ENCODE results near the gene TMOD1.
"Not testable (repeated sequence)": the region's sequence is repeated elsewhere in the genome, so short reads cannot be mapped to it uniquely, and the experiment has no call there.

TMOD1 gene

DNA sequence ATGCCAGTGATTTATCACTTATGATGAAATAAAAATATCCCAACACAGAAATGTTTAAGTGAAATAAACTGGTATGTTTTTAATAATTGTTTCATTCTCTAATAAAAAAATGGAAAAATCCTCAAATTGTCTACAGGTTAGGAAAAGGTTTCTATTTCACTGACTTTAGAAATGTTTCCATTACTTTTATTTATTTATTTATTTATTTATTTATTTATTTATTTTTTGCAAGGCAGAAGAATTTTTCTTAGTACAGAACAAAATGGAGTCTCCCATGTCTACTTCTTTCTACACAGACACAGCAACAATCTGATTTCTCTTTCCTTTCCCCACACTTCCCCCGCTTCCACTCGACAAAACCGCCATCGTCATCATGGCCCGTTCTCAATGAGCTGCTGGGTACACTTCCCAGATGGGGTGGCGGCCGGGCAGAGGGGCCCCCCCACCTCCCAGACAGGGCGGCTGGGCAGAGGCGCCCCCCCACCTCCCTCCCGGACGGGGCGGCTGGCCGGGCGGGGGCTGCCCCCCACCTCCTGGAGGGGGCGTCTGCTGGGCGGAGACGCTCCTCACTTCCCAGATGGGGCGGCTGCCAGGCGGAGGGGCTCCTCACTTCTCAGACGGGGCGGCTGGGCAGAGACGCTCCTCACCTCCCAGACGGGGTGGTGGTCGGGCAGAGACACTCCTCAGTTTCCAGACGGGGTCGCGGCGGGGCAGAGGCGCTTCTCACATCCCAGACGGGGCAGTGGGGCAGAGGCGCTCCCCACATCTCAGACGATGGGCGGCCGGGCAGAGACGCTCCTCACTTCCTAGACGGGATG lies 3.7 kb upstream of the TMOD1 start:
- in situ Hi-C loops (cut with MboI; ENCODE audit: low sequenced_read_pairs): not testable (repeated sequence)

DNA sequence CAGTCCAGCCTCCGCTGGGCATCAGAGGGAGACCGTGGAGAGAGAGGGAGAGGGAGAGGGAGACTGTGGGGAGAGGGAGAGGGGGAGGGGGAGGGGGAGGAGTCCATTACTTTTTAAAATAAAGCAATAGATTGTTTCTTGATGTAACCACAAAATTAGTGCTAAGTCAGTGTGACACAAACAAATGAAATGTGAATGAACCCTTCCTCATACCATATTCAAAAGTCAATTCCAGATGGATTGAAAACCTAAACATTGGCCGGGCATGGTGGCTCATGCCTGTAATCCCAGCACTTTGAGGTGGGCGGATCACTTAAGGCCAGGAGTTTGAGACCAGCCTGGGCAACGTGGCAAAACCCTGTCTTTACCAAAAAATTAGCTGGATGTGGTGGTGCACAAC lies 2.6 kb upstream of the TMOD1 start:
- in situ Hi-C loops (cut with MboI; ENCODE audit: low sequenced_read_pairs): not testable (repeated sequence)

DNA sequence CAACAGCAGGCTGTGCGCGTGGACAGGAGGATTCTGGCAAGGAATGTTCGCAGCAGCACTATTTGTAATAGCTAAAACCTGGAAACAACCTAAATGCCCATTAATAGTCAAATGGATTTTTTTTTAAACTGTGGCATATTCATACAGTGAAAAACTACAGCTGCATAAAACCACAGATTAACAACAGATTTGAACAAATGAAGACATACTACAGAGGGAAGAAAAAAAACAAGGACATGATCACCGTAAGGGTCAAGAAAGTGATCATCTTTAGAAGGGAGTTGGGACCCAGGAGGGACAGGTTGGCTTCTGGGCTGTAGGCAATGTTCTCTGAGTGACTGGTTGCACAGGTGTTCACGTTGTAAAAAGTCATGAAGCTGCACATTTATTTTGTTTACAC lies 1.2 kb upstream of the TMOD1 start:
- in situ Hi-C loops (cut with MboI; ENCODE audit: low sequenced_read_pairs): no loop called here

DNA sequence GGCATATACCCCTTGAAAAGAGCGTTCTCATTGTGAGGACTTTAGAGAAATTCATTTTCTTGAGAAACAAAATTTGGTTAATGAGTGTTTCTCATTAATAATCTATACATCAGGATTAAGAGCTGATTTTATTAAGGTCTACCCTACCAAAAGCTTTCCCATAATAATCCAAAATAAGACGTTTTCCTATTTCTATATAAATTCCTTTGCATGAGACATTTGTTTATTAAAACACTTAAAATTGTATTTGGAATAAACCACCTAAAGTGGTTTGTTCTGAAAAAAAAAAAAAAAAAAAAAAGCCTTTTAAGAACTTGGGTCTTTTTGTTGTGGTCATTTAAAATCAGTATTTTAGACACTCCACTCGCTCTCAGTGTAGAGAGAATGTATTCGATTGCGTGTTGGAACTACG lies 695 bp upstream of the TMOD1 start:
- in situ Hi-C loops (cut with MboI; ENCODE audit: low sequenced_read_pairs): no loop called here

DNA sequence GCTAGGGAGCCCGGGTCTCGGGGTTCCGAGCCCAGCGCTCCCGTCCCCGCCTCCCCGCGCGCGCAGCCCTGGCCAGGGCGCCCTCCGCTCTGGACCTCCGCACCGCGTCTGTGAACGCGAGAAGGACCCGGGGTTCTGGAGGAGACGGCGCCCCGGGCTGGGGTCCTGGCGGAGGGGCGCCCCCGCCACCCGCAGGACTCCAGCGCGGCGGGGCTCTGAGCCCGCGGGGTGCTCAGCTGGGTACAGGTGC lies 431 bp downstream of the TMOD1 start:
- in situ Hi-C loops (cut with MboI; ENCODE audit: low sequenced_read_pairs): no loop called here

DNA sequence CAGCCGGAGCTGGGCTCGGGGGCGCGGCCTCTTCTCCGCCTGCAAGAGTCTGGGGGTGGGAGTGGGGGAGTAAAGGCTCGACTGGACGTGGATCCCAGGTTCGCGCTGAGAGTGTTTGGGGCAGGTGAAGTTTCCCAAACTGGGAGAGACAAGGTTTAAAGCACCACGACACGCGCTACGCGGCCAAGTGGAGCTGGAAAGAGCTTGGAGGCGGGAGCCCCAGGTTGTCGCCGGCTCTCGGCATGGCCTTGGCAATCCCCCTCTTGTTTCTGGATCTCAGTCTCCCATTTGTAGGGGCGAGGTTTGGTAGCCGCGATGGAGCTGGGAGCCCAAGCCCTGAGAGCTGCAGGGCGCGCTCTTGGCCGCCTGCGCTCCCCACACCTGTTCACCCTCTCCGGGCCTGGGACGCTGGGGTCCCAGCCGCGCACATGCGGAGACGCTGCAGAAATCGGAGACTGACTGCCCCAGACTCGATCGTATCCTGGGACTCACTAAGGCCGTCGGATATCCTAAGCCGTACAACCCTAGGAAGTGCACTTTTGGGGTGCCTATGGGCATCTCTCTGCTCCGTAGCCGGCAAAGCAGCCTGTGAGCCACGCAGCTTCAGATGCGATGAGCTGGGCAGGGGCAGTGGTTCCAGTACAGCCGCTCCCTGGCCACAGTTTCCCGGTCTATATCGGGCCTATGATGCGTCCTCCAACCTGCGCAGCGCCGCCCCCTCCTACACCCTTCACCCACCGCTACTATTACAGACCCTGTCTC lies 937 bp downstream of the TMOD1 start:
- in situ Hi-C loops (cut with MboI; ENCODE audit: low sequenced_read_pairs): no loop called here

DNA sequence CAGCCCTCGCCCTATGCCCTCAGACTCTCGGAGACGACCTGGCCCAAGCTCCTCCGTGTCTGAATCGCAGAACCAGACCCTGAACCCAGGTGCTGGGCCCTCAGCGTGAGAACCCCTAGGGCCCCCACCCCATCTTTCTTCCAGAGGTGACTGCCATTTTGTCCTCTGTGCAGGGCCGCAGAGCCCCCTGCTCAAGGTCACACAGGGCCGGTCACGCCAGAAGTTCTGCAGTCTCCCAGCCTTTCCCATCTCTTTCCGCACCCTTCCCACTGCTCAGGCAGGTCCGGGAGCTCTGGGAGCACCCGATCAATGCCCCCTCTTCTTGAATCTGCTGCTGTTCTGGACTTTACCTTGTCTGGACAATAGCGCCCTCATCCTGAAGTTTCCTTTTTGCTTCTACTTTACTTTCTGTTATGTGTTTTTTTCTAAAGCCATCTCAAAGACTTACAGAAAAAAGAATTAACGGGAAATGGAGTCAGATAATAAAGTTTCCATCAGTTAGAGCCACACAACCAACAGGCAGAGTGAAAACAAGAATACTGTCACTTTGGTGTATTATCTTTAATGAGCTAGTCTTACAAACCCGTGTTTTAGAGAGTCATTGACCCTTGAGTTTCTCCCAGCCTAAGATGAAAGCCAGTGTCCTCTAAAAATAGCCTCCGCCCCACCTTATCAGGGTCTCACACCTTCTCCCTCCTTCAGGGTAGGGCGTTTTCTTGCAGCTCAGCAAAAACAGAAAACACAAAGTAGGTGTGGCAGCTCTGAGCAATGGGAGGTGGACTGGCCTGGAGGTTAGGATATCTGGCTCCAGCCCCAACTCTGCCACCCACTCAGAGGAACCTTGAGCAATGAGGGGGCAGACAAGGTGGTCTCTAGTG lies 1.8 kb downstream of the TMOD1 start:
- in situ Hi-C loops (cut with MboI; ENCODE audit: low sequenced_read_pairs): no loop called here

DNA sequence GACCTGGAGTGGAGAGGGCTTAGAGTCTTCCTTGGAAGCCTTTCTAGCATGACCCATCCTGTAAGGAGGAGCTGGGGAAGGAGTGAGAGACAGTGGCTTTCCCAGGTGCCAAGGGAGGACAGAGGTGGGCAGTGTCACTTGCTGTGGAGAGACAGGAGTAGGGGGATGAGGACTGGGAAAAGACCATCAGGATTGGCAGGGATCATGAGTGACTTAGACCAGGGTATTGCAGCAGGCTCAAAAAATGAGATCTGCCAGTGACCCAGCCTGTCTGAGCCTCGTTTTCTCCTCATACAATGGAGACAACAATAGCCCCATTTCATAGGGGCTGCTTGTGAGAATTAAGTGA lies 2.4 kb downstream of the TMOD1 start:
- in situ Hi-C loops (cut with MboI; ENCODE audit: low sequenced_read_pairs): no loop called here

DNA sequence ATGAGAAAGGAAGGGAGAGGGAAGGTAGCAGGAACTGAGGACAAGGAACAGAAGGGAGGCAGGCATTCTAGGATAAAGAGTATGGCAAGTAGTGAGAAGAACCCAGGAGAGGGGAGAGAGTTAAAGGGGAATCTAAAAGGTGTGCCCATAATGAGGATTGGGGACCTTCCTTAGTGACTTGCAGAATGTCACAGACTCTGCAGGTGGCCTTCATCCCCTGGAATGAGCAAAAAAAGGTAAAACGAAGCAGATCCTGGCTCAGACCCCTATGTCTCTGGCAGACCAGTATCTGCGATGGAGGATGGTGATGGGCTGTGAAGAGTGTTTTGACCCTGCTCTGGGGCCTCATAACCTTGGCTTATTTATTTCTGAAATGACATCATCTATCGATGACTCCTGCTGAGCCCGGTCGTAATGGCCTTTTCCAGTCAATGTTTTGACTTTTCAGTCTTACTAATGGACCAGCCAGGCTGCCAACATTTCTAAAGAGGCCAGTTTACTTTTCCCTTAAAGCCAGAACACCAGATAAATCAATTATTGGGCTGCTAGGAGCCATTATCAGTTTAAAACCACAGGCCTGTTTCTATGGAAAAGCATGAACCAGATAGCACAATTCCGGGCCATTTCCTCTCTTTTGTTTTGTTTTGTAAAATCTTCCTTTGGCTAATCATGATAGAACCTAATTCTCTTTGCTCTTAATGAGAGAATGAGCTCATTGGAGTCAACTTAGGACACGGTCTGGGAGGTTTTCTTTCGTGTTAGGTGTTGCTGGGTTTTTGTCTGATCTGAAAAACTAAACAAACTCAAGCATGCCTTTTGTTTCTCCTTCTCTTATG lies 3.1 kb downstream of the TMOD1 start:
- in situ Hi-C loops (cut with MboI; ENCODE audit: low sequenced_read_pairs): no loop called here

DNA sequence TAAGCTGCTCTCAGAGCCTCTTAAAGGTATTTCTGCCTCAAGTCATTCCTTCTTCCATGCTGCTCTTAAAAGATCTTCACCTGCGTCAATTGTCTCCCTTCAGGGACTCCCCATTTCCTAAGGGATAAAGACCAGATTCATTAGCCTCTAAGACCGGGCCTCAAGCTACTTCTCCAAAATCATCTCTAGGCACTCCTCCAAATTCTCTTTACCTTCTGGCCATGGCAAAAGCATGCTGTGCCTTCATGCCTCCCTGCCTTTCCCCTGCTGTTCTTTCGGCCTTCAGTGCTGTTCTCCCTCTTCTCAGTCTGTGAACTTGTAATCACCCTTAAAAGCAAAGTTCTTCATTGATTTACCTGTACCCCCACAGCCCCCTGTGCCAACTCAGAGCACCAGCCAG lies 4.4 kb downstream of the TMOD1 start:
- in situ Hi-C loops (cut with MboI; ENCODE audit: low sequenced_read_pairs): no loop called here

DNA sequence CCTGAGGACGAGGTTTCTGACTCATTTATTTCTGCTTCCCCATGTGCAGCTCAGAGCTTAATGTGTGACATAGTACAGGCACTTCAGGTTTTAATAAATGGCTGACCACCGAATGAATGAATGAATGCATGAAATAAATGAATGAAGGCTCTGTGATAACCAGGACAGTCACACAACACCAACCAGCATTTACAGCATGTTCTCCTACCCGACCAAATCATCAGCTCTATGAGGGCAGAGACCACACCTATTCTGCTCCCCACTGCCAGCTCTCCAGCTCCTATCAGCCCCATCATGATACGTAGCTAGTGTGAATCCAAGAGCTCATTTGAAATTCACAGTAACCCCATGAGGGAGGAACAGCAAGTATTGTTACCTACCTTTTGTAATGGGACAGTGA lies 4.8 kb downstream of the TMOD1 start:
- in situ Hi-C loops (cut with MboI; ENCODE audit: low sequenced_read_pairs): no loop called here

DNA sequence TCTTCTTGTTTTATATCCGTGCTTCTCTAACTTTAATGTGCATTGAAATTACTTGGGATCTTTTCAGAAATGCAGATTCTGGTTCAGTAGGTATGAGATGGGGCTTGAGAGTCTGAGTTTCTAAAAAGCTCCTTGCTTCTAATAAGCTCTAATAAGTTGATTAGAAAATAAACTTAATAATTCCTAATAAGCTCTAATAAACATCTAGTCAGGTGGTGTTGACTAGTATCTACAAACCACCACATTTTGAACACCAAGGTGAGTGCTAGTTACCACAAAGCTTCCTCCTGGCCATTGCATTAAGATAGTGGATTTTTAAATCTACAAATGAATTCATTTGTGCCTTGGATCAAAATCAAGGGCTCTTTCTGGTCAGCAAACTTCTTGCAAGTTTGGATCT lies 5.3 kb downstream of the TMOD1 start:
- in situ Hi-C loops (cut with MboI; ENCODE audit: low sequenced_read_pairs): no loop called here

DNA sequence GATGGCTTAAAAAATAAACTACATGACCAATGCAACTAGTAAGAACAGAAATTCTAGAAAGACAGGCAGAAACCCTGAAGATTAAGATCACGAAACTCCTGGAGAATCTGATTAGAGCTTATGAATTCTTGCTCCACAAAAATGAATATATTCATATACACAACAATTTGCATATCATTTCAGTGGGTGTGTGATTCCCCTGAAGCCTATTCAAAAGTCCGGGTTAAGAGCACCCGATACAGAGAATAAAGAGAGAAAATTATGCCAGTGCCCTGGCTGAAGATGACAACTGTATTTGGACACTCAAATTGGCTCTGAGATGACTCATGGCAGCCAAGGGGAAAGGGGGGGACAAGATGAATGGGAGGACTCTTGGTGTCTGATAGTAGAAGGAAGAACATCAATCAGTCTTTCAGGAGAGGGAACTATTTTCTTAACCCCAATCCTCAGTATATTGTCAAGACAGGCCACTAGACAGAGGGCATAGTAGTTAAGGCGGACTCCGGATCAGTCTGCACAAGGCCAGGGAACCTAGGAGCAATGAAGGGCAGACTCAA lies 6.0 kb downstream of the TMOD1 start:
- in situ Hi-C loops (cut with MboI; ENCODE audit: low sequenced_read_pairs): no loop called here

DNA sequence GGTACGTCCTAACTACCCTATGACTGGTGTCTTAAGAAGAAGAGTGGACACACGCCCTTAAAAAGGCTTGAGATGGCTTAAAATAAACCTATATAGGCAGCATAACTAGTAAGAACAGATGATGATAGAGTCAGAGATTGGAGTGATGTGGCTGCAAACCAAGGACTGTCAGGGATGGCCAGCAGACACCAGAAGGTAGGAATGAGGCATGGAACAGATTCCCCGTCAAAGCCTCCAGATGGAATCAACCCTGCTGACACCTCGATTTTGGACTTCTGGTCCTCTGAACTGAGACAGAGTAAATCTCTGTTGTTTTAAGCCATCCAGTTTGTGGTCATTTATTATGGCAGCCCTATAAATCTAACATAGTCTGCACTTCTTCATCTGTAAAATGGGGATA lies 7.4 kb downstream of the TMOD1 start:
- in situ Hi-C loops (cut with MboI; ENCODE audit: low sequenced_read_pairs): no loop called here

DNA sequence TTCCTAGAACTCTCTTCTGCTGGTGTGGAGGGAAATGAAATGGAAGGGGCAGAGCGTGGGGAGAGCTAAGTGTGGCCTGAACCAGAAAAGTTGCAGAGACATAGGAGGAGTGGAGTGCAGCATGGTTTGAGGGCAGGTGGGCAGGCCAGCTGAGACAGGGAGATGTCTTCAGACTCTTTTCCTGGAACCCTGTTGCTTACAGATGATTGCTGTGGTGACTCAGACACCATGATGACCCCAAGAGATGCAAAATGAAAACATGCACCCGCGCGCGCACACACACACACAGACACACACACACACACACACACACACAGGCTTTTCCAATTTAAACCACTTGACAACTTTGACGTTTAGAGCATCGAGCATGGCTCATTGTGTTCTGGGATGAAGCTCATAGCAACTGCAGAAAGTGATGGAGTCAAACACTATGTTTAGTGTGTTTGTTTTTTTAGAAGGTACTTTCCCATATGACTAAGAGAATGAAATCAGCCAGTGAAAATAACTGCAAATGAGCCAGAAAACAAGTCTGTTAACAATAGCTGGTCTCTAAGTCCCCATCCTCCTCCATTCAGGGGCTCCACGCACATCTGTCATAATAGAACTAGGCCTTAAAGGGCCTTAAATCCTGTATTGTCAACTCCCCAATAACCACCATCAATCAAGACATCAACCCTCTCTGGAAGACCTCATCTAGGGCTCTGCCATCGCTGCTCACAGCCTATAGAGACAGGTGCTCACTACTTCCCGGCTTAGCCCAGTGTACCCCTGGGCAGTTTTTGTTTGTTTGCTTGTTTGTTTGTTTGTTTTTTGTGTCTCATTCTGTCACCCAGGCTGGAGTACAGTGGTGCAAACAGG lies 9.6 kb downstream of the TMOD1 start:
- in situ Hi-C loops (cut with MboI; ENCODE audit: low sequenced_read_pairs): no loop called here

DNA sequence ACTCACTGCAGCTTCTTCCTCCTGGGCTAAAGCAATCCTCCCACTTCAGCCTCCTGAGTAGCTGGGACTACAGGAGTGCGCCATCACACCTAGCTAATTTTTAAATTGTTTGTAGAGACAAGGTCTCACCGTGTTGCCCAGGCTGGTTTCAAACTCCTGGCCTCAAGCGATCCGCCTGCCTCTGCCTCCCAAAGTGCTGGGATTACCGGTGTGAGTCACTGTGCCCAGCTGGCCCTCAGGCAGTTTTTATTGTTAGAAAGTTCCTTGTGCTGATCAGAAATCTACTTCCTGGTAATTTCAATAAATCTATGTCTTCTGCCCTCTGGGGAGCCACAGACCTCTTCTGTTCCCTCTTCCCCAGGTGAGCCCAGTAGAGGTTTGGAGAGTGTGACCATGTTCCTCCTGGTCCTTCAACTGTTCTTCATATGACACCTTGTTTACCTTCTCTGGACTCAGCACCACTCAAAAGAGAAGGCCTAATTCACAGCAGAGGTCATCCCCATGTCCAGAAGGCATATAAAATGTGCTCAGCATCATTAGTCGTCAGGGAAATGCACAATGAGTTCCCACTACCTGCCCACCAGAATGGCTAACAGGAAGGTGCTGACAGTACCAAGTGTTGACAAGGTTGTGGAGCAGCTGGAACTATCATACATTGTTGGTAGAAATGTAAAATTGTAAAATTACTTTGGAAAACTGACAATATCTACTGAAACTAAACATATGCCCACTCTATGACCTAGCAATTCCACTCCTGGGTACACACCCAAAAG lies 10.4 kb downstream of the TMOD1 start:
- in situ Hi-C loops (cut with MboI; ENCODE audit: low sequenced_read_pairs): no loop called here

DNA sequence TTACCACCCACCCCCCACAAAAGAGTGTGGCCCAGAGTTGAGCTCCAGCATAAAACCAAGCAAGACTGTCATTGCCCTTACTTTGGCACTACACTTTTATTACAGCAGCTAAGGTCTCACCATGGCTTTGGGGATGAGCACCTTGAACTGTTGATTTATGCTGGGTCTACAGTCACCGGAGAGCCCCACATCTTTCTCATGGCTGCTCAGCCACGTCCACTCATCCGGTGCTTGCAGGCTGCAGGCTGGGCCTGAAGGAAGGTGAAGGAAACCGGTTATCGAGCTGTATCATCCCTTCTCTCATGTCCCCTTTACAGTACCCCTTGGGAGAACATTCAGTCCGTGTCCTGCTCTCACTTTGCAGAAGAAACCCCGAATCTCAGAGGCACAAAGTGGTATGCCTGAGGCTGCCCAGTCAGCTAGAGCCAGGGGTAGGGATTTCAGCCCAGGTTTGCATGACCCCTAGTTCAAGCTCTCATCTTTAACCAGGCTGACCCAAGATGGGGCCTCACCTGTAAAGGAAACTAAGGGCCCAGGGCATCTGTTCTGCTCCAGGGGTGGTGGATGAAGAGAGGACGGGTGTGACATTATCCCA lies 11.6 kb downstream of the TMOD1 start:
- in situ Hi-C loops (cut with MboI; ENCODE audit: low sequenced_read_pairs): no loop called here

DNA sequence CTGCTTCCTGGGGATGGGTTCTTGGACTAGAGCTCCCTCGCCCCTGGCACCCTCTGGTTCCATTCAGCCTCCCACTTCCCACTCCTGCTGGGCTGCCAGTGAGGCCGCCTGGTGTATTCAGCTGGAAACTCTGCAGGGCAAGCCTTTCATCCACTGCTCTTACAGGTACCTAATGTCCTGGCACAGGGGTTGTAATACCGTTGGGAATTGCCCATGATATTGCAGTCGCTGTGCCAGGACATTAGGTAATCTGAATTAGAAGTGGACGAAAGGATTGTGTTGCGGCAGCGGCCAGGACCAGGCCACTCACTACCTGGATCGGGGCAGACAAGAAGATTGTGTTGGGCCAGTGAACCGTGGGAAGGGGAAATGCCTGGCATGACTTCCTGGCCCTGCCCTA lies 13.1 kb downstream of the TMOD1 start:
- in situ Hi-C loops (cut with MboI; ENCODE audit: low sequenced_read_pairs): no loop called here

DNA sequence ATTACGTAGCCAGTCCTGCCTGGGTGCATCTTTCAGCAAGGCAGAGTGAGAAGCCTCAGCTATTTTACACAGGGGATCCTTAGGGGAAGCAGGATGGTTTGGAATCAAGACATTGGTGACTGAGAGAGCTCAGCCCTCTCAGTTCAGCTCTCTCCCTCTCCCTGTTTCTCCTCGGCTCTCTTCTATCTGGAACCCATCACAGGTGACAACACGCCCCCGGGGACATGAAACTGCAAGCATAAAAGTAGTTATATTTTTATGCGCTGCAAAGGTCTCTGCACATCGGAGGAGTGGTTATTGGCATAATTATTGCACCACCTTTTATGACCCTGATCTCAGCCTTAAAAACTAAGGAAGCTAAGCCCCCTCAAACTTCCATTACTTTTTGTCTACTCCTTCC lies 14.2 kb downstream of the TMOD1 start:
- in situ Hi-C loops (cut with MboI; ENCODE audit: low sequenced_read_pairs): no loop called here
